Skeletal muscle satellite cell (primary cell): Measurements from ENCODE around the gene CAMK2G.
A peak's percentile ranks its signal among the peaks of the same experiment; 100 is the strongest.
"Not testable (repeated sequence)": the region's sequence is repeated elsewhere in the genome, so short reads cannot be mapped to it uniquely, and the experiment has no call there.

ENCODE experiments used
- H3K27me3 ChIP-seq: 2 replicates; pipeline ENCODE4 v1.7.0; 2013; ENCODE audit warnings: low read length; ENCODE audit not compliant: control insufficient read depth, insufficient read depth
- H3K36me3 ChIP-seq: 2 replicates; pipeline ENCODE4 v1.7.0; 2013; ENCODE audit warnings: mild to moderate bottlenecking, control low read depth, low read length; ENCODE audit not compliant: insufficient read depth
- H3K4me1 ChIP-seq: 2 replicates; pipeline ENCODE4 v1.7.0; 2013; ENCODE audit warnings: low read length; ENCODE audit not compliant: control insufficient read depth, insufficient read depth
- H3K4me2 ChIP-seq: 2 replicates; pipeline ENCODE4 v1.7.0; 2013; ENCODE audit warnings: mild to moderate bottlenecking, low read length
- H3K4me3 ChIP-seq: 2 replicates; pipeline ENCODE4 v1.7.0; 2013; ENCODE audit warnings: low read length
- H3K9ac ChIP-seq: 2 replicates; pipeline ENCODE4 v1.7.0; 2013; ENCODE audit warnings: mild to moderate bottlenecking, low read depth, low read length, moderate library complexity
- H3K9me3 ChIP-seq: replicated peaks from 2 replicates; pipeline ENCODE4 v1.7.0; 2013; ENCODE audit warnings: mild to moderate bottlenecking, control low read depth, low read length

Gene CAMK2G

GRCh38 chr10:73791871-73792400 lies 82.4 kb downstream of the CAMK2G start:
- H3K4me2 ChIP-seq: no peak overlapping the region
- H3K4me3 ChIP-seq: no peak overlapping the region
- peaks cover 4% of the 10 kb centered on the region for H3K4me1 ChIP-seq
- H3K36me3 ChIP-seq: peaks cover 68% of the 10 kb centered on the region
- no peak overlapping the region for H3K9ac ChIP-seq
- H3K27me3 ChIP-seq: no peaks in the 10 kb centered on the region
- no peaks in the 10 kb centered on the region for H3K9me3 ChIP-seq

DNA sequence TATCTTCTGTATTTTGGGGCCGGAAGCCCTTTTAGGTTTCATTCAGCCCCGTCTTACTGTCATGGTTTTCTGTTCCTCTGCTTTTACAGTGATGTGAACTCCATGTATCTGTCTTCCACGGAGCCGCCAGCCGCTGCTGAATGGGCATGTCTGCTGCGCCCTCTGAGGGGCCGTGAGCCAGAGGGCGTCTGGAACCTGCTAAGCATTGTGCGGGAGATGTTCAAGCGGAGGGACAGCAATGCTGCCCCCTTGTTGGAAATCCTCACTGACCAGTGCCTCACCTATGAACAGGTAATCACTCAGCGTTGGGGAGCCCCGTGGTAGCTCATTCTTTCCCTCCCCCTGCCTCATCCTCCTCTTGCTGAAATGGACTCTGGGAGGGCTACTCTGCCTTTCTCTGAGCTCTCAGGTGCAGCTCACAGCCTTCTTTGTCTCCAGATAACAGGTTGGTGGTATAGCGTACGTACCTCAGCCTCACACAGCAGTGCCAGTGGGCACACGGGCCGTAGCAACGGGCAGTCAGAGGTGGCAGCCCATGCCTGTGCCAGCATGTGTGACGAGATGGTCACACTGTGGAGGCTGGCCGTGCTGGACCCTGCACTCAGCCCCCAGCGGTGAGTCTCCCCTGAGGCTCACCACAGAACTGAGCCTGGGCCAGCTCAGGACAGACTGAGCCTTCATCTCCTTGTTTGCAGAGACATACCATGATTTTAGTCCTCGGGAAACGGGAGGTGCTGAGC lies 83.3 kb downstream of the CAMK2G start:
- Histone ChIP-seq H3K9me3 (no peaks in the 10 kb centered on the region), H3K9ac (no peak overlapping the region), H3K36me3 (peaks cover 64% of the 10 kb centered on the region), H3K4me1 (peaks cover 4% of the 10 kb centered on the region), H3K4me2 (no peak overlapping the region), H3K4me3 (no peak overlapping the region), H3K27me3 (no peaks in the 10 kb centered on the region)

DNA sequence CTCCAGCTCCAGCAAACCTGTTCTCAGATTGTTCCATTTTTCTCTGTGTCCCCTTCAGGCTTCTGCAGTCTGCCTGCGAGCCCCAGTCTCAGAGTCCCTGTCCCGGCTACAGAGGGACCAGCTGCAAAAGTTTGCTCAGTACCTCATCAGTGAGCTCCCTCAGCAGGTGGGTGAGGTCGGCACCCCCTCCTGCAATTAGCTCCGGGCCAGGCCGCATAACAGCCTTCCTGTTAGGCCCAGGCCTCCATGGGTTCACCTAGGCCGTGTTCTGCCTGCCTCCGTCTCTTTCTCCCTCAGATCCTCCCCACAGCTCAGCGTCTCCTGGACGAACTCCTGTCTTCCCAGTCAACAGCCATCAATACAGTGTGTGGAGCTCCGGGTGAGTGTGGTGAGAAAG lies 84.7 kb downstream of the CAMK2G start:
- H3K4me1 ChIP-seq: peaks cover 7% of the 10 kb centered on the region
- H3K4me2 ChIP-seq: no peak overlapping the region
- no peaks in the 10 kb centered on the region for H3K27me3 ChIP-seq
- no peak overlapping the region for H3K9ac ChIP-seq
- H3K9me3 ChIP-seq: no peaks in the 10 kb centered on the region
- H3K36me3 ChIP-seq: peaks cover 54% of the 10 kb centered on the region
- H3K4me3 ChIP-seq: no peak overlapping the region

DNA sequence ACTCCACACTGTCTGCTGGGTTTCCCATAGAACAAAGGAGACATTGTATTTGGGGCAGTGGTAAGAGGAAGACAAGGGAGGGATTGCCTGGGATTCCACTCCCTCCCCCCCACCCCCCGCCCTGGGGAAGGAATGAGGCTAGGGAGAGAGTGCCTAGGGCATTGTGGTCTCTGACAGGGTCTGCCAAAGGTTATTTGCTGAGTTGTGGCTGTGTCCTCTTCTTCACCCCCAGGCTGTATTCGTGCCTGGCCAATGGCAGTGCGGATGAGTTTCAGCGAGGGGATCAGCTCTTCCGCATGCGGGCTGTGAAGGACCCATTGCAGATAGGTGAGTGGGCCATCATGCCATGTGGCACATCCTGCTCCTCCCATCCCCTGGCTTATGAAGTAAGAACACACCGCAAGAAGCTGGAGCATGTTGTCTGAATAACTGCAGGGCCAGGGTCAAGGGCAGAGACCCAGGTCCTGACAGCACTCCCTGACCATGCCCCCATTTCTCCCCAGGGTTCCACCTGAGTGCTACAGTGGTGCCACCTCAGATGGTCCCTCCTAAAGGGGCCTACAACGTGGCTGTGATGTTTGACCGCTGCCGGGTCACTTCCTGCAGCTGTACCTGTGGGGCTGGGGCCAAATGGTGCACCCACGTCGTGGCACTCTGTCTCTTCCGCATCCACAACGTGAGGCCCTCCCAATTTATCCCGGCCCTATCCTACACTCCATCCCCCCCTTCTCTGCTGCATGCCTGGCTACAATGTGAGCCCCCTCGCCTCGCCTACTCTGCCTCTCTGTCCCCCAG lies 85.3 kb downstream of the CAMK2G start:
- peaks cover 48% of the 10 kb centered on the region for H3K36me3 ChIP-seq
- H3K9ac ChIP-seq: no peak overlapping the region
- no peaks in the 10 kb centered on the region for H3K9me3 ChIP-seq
- H3K4me2 ChIP-seq: no peak overlapping the region
- H3K4me3 ChIP-seq: no peak overlapping the region
- H3K4me1 ChIP-seq: peaks cover 8% of the 10 kb centered on the region
- no peaks in the 10 kb centered on the region for H3K27me3 ChIP-seq

- H3K27me3 ChIP-seq, H3K9me3 ChIP-seq, H3K9ac ChIP-seq: not testable (repeated sequence)
- H3K4me3 ChIP-seq: peak overlapping the region; percentile 53
- peaks cover 30% of the 10 kb centered on the region for H3K36me3 ChIP-seq
- peaks cover 16% of the 10 kb centered on the region for H3K4me1 ChIP-seq
- H3K4me2 ChIP-seq: peak overlapping the region; percentile 92
Observed at GRCh38 chr10:73787031-73787800, 87.1 kb downstream of the CAMK2G start.

DNA sequence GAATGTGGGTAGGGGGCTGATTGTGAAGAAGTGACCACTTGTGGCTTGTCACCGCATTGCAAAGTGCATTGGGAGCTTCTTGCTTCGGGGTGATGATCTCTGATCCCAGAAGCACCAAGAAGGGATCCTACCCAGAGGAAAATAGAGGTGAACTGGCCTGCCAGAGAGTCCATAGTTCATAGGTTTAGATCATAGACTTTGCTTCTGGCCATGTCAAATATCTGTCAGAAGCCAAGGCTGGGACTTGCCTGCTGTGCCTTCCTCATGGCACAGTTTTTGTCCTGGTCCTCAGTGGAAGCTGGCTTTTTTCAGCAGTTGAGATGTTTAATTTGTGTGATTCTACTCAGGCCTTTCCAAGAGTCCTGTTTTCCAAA lies 87.9 kb downstream of the CAMK2G start:
- Histone ChIP-seq H3K4me1 (peaks cover 16% of the 10 kb centered on the region), H3K4me3 (peak overlapping the region; percentile 75), H3K9ac (peak overlapping the region; percentile 84), H3K4me2 (peak overlapping the region; percentile 92), H3K27me3 (no peaks in the 10 kb centered on the region), H3K36me3 (peaks cover 24% of the 10 kb centered on the region), H3K9me3 (no peaks in the 10 kb centered on the region)

GRCh38 chr10:73785721-73786511 lies 88.4 kb downstream of the CAMK2G start:
- Histone ChIP-seq H3K27me3 (no peaks in the 10 kb centered on the region), H3K4me1 (peaks cover 20% of the 10 kb centered on the region), H3K36me3 (peaks cover 19% of the 10 kb centered on the region)

DNA sequence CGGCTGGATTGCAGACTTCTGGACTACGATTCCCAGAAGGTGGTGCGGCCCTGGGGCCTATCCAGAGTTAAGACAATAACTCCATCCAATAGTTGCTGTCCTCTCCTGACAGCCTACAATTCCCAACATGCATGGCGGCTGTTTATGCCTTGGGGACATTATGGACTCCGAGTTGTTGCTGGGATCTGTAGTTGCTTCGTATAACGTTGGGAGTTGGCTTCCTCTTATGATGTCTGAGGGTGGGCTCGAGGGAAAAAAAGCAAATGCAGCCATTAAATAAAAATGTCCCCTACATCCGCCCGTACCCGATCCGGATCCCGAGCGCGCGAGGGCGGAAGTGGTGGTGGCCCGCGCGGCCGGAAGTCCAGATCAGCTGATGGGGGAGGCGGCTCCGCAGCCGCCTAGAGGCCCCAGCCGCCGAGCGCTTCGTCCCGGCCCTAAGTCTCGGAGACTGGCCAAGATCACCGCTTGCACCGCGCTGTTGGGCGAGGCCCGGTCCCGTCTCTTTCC lies 89.1 kb downstream of the CAMK2G start, which contains the start of gene ZSWIM8:
ZSWIM8 (plus strand) TSS at position 396 of the 510 bp plus-strand sequence. CDS start 273 bp downstream, outside the sequence.
- peaks cover 26% of the 10 kb centered on the region for H3K4me1 ChIP-seq
- peak within 1 kb of the TSS; percentile 92 for H3K4me2 ChIP-seq
- H3K36me3 ChIP-seq: peaks cover 13% of the 10 kb centered on the region
- peak within 1 kb of the TSS; percentile 84 for H3K9ac ChIP-seq
- peak within 1 kb of the TSS; percentile 75 for H3K4me3 ChIP-seq
- no peaks in the 10 kb centered on the region for H3K27me3 ChIP-seq
- no peaks in the 10 kb centered on the region for H3K9me3 ChIP-seq

More at GRCh38 chr10:73785721-73786511, 88.4 kb downstream of the CAMK2G start:
- H3K4me2 ChIP-seq: peak overlapping the region; percentile 92
- H3K4me3 ChIP-seq: peak overlapping the region; percentile 75
- H3K9me3 ChIP-seq: no peaks in the 10 kb centered on the region
- H3K9ac ChIP-seq: peak overlapping the region; percentile 84

- peak overlapping the region; percentile 92 for H3K9ac ChIP-seq
- H3K27me3 ChIP-seq: no peaks in the 10 kb centered on the region
- peaks cover 7% of the 10 kb centered on the region for H3K36me3 ChIP-seq
- peak overlapping the region; percentile 85 for H3K4me3 ChIP-seq
- H3K9me3 ChIP-seq: no peaks in the 10 kb centered on the region
- peaks cover 27% of the 10 kb centered on the region for H3K4me1 ChIP-seq
- peak overlapping the region; percentile 88 for H3K4me2 ChIP-seq
Observed at GRCh38 chr10:73782749-73783085, 91.6 kb downstream of the CAMK2G start.

DNA sequence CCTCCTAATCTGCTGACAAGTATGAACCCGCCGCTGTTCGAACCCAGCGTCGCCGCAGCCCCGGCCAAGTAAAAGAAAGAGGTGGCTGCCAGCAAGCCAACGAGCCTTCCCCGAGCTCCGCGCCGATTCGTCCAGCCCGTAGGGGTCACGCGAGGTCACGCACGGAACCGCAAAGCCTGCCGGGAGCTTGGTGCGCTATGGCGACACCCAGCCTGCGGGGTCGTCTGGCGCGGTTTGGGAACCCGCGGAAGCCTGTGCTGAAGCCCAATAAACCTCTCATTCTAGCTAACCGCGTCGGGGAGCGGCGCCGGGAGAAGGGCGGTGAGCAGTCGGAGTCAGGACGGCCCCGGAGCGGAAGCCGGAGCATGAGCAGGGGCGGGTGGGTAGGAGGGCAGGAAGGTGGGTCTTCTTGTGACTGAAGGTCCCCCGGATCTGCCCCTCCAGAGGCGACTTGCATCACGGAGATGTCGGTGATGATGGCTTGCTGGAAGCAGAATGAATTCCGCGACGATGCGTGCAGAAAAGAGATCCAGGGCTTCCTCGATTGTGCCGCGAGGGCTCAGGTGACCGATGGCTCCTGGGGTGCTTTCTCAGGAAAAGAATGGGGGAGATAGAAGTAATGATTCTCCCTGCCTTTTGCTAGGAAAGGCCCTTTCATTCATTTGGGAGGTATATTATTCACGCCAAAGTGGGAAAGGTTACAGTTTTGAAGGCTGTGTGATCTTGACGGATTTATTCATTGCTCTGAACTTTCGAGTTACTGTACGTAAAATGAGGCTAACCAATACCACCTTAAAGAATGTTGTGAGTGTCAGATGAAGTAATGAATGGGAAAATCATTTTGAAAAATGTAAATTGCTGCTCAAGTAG lies 92.2 kb downstream of the CAMK2G start, which contains the start of gene CHCHD1:
CHCHD1 (plus strand) TSS at position 170 of the 870 bp plus-strand sequence; CDS start at position 198, 28 bp downstream.
- H3K4me2 ChIP-seq: peak within 1 kb of the TSS; percentile 88
- H3K36me3 ChIP-seq: peaks cover 9% of the 10 kb centered on the region
- peak within 1 kb of the TSS; percentile 92 for H3K9ac ChIP-seq
- H3K27me3 ChIP-seq: no peaks in the 10 kb centered on the region
- H3K4me1 ChIP-seq: peaks cover 24% of the 10 kb centered on the region
- H3K9me3 ChIP-seq: no peaks in the 10 kb centered on the region
- H3K4me3 ChIP-seq: peak within 1 kb of the TSS; percentile 85
